ENCODE results near the gene CHST15.

The CHST15 gene

DNA sequence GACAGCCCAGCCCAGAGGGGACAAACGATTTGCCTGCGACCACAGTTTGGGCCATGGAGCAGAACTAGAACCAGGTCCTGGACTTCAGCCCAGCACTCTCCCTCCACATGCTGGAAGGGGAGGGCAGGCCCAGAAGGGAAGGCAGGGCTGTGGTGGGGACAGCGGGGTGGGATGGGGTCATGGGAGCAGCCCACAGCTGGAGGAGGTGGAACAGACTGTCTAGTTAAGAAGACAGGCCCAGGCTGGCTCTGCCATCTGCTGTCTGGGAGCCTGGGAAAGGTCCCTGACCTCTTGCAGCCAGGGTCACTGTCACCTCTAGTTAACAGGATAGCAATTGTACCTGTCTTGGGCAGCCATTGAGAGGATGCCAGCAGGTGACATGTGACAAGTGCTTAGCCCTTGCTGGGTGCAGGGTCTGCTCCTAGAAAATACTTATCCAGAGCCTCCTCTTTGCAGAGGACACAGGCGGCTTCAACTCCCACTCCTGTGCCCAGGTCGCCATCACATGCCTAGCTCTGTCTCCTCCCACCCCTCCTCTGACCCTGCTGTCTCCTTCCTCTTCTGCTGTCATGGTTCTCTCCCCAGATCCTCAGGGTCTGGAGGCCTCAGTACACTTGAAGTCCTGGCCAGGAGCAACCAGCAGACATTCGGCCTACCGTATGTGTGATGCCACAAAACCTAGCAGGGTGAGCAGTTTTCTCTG, 37.0 kb upstream of the CHST15 start:
- Histone ChIP-seq H3F3A (ENCODE audit: control insufficient read depth, insufficient read depth) (no peaks in the 10 kb centered on the region), H3K27me3 (ENCODE audit: control insufficient read depth, low read length) (no peaks in the 10 kb centered on the region), H3K4me3 (ENCODE audit: low read length) (no peak overlapping the region), H3K9me3 (ENCODE audit: control insufficient read depth, insufficient read depth, low read length) (no peaks in the 10 kb centered on the region), H3K4me1 (ENCODE audit: control insufficient read depth, low read length) (peaks cover 14% of the 10 kb centered on the region), H3K79me2 (ENCODE audit: control insufficient read depth, low read length) (no peaks in the 10 kb centered on the region), H3K4me2 (ENCODE audit: low read length) (no peak overlapping the region), H3K36me3 (ENCODE audit: control insufficient read depth, low read length) (no peaks in the 10 kb centered on the region), H3K9me2 (replicated peaks; ENCODE audit: control insufficient read depth, low read length) (no peaks in the 10 kb centered on the region), H3K27ac (ENCODE audit: low read depth, low read length) (no peak overlapping the region), H4K20me1 (ENCODE audit: control insufficient read depth, insufficient read depth, low read depth, low read length) (no peaks in the 10 kb centered on the region)
- no peak for TF ChIP-seq EZH2phosphoT487 (IDR thresholded peaks at IDR 0.05; ENCODE audit: borderline replicate concordance, low read length)
- TF ChIP-seq, protein P1, sequence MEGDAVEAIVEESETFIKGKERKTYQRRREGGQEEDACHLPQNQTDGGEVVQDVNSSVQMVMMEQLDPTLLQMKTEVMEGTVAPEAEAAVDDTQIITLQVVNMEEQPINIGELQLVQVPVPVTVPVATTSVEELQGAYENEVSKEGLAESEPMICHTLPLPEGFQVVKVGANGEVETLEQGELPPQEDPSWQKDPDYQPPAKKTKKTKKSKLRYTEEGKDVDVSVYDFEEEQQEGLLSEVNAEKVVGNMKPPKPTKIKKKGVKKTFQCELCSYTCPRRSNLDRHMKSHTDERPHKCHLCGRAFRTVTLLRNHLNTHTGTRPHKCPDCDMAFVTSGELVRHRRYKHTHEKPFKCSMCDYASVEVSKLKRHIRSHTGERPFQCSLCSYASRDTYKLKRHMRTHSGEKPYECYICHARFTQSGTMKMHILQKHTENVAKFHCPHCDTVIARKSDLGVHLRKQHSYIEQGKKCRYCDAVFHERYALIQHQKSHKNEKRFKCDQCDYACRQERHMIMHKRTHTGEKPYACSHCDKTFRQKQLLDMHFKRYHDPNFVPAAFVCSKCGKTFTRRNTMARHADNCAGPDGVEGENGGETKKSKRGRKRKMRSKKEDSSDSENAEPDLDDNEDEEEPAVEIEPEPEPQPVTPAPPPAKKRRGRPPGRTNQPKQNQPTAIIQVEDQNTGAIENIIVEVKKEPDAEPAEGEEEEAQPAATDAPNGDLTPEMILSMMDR (IDR thresholded peaks at IDR 0.05; ENCODE audit: low read depth, low read length, poor library complexity, severe bottlenecking), result no peak

DNA sequence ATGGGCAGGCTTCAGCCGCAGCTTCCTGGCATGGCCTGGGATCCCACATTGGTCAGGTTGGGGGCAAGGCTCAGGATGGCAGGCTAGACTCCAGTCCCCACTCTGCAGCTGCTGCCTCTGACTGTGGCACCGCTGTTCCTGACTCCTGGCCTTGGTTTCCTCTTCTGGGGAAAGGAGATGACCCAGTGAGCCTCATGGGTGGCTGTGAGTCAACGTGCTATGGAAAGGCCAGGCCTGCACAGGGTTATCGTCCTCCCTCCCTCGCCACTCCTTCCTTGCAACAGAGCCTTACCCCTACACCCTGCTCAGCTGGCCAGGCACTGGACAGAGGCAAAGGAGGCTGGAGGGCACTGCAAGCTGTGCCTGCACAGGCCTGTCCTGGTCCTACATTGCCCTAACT, 36.1 kb upstream of the CHST15 start:
- Histone ChIP-seq H3K79me2 (ENCODE audit: control insufficient read depth, low read length) (no peaks in the 10 kb centered on the region), H3K36me3 (ENCODE audit: control insufficient read depth, low read length) (no peaks in the 10 kb centered on the region), H3K27me3 (ENCODE audit: control insufficient read depth, low read length) (no peaks in the 10 kb centered on the region), H3K4me3 (ENCODE audit: low read length) (no peak overlapping the region), H3K9me3 (ENCODE audit: control insufficient read depth, insufficient read depth, low read length) (no peaks in the 10 kb centered on the region), H3F3A (ENCODE audit: control insufficient read depth, insufficient read depth) (no peaks in the 10 kb centered on the region), H3K4me1 (ENCODE audit: control insufficient read depth, low read length) (peaks cover 22% of the 10 kb centered on the region), H3K9me2 (replicated peaks; ENCODE audit: control insufficient read depth, low read length) (no peaks in the 10 kb centered on the region), H3K27ac (ENCODE audit: low read depth, low read length) (no peak overlapping the region), H3K4me2 (ENCODE audit: low read length) (no peak overlapping the region), H4K20me1 (ENCODE audit: control insufficient read depth, insufficient read depth, low read depth, low read length) (no peaks in the 10 kb centered on the region)
- TF ChIP-seq, protein P1 (IDR thresholded peaks at IDR 0.05; ENCODE audit: low read depth, low read length, poor library complexity, severe bottlenecking), result no peak
- TF ChIP-seq EZH2phosphoT487 (IDR thresholded peaks at IDR 0.05; ENCODE audit: borderline replicate concordance, low read length), result no peak

DNA sequence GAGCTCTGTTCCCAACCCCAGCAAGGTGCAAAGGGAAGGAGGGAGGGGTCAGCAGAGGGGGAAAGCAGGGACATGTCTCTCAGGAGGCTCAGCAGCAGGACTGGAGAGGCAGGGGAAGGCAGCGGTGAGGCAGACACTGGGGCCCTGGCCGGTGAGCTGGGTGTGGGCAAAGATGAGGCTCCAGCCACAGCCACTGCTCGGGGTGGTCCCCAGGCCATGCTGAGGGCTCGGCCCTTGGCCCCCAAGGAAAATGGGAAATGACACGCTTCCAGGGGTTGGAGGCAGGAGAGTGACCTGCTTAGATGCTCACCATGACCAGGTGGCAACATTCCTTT, 35.4 kb upstream of the CHST15 start:
- Histone ChIP-seq H4K20me1 (ENCODE audit: control insufficient read depth, insufficient read depth, low read depth, low read length) (no peaks in the 10 kb centered on the region), H3K4me3 (ENCODE audit: low read length) (no peak overlapping the region), H3F3A (ENCODE audit: control insufficient read depth, insufficient read depth) (no peaks in the 10 kb centered on the region), H3K9me2 (replicated peaks; ENCODE audit: control insufficient read depth, low read length) (no peaks in the 10 kb centered on the region), H3K4me2 (ENCODE audit: low read length) (no peak overlapping the region), H3K9me3 (ENCODE audit: control insufficient read depth, insufficient read depth, low read length) (no peaks in the 10 kb centered on the region), H3K4me1 (ENCODE audit: control insufficient read depth, low read length) (peaks cover 29% of the 10 kb centered on the region), H3K79me2 (ENCODE audit: control insufficient read depth, low read length) (no peaks in the 10 kb centered on the region), H3K27me3 (ENCODE audit: control insufficient read depth, low read length) (no peaks in the 10 kb centered on the region), H3K36me3 (ENCODE audit: control insufficient read depth, low read length) (no peaks in the 10 kb centered on the region), H3K27ac (ENCODE audit: low read depth, low read length) (no peak overlapping the region)
- TF ChIP-seq, protein P1 (IDR thresholded peaks at IDR 0.05; ENCODE audit: low read depth, low read length, poor library complexity, severe bottlenecking), result no peak
- no peak for TF ChIP-seq EZH2phosphoT487 (IDR thresholded peaks at IDR 0.05; ENCODE audit: borderline replicate concordance, low read length)
